Hematopoietic multipotent progenitor cell treated with erythropoietin and hydrocortisone succinate and interleukin-3 and kit ligand, for 6 days (in vitro differentiated cells): ENCODE measurements around the gene BID.

Experiments used
- DNase-seq: peaks from one replicate; pipeline ENCODE4 v3.0.0-alpha.2; 2015

The BID gene

GRCh38 chr22:17782621-17783020 lies 8.4 kb upstream of the BID start:
- no peak for DNase-seq

DNA sequence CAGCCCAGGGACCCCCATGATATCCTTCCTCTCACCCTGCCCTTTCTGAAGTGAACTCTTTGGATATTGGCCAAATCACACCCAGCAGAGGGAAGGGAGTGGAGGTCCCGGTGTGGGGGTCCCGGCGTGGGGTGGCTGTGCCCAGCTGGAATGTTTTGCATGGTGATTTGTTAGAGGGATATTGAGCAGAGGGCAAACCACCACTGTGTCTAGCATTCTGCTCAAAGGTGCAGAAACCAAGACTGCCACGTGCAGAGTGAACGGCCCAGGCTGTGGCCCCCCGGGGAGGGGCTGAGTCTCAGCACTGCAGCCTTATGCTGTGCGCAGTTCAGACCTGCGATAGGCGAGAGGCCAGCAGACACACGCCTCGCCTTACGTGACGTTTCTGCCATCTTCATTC lies 7.9 kb upstream of the BID start:
- no peak for DNase-seq

GRCh38 chr22:17781319-17782031 lies 7.2 kb upstream of the BID start:
- DNase-seq = peak; percentile 79

DNA sequence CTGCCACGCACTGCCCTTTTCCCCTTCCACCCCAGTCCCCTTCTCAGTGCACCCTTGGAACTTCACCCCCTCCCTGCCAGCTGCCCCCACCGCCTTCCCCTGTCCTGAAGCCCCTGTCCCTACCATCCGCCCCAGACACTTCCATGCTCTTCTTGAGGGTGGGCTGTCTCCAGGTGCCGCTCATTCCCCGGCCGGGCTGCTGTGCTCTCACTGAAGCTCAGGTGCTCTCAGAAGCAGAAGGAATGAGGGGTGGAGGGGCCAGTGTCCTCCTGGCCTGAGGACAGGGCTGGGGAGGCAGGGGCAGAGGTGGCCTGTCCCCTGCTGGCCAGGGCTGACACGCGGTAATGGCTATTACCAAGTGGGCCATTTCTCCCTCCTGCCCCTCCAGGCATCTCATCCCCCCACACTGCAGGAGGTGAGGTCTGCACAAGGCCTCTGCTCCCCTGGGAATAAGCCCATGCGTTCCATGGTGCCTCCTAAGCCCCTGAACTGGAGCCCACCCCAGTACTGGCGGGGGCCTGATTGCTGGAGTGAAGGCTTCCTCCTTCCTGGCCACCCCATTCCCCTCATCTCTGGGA lies 6.6 kb upstream of the BID start:
- DNase-seq = no peak

DNA sequence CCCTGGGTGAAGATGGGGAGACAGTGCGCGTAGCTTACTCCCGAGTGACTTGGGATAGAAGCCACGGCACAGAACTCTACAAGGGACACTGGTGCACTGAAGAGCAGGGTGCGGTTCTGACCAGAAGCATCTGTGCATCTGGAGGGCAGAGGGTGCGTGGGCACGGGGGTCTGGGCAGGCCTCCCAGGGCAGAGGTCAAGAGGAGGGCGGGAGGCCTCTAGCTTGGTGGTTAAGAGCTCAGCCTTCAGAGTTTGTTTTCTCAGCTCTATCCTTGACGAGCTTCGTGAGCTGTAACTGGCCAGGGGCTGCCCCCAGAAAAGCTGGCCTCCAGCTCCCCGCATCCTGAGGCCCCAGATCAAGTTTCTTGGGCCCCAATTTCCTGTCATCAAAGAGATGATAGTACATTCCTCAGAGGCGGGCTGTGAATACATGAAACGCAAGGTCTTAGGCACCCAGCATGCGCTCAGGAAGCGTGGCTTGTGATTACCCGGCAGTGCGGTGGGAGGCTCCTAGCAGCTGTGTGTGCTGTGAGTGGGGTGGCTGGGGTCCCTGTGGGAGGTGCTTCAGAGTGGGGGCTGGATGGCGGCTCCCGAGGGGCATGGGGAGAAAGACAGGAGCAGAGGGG lies 6.0 kb upstream of the BID start:
- no peak for DNase-seq

DNA sequence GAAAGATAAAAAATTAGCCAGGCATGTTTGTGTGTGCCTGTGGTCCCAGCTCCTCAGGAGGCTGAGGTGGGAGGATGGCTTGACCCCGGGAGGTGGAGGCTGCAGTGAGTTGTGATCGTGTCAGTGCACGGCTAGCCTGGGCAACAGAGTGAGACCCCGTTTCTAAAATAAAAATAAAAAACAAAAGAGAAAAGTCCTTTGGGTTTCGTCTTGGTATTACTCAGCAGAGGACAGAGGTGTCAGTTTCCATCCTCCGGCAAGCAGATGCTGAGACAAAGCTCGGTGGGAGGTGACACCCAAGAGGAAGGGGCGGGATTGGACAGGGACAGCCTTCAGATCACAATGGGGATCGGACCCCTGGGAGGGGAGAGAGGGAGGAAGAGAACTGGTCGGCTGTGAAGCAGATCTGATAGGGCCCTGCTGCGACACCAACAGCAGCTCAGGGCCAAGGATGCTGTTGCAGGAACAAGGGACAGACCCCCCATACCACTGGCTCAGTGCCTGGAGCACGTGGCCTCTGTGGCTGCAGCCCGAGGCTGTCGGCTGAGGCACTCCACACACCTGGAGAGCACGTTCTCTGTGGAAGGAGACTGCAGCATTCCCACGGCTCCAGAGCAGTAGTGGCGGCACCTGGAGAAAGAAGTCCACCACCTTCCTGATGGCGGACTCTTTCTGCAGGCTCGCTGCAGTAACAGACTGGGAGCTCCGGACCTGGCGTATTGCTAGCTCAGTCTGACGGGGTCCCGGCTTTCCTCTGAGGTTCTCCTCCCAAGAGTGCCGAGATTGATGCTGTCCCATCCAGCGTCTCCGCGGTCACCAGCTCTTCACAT lies 5.2 kb upstream of the BID start:
- no peak for DNase-seq

DNA sequence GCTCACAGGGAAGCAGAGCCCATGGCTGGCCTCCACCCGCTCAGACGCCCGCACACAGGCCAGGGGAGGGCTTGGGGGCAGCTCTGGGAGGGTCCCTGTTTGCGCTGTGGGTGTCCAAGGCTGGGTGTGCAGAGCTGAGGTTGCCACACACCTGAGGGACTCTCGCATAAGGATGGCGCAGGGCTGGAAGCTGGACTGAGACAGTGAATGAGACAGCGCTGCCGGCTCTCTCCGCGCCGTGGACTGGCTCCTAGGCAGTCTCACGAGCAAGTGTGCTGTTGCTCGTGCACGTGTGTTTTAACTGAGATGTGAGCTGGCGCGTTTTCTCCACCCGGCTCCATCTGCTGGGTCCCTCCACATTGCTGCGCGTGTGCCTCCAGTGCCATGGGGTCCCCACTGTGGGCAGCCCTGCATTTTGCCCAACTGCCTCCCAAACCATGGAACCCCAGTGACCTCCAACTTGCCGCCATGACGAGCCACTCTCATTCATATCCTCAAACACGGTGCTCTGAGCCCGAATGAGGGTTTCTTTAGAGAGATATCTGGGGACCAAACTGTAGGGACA lies 4.2 kb upstream of the BID start:
- no peak for DNase-seq

DNA sequence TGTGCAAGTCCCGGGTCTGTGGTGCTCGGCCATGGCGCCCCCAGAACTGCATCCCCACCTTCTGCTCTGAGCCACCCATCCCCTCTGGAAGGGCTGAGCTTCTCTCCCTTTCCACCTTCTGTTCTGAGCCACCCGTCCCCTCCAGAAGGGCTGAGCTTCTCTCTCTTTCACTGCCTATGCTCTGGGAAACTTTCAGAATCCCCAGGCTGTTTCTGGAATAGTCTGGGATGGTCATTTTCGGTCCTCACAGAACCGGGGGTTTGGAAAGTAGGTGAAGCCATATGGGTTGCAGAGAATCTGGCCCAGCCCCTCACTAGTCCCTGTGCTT lies 3.4 kb upstream of the BID start:
- DNase-seq = no peak

DNA sequence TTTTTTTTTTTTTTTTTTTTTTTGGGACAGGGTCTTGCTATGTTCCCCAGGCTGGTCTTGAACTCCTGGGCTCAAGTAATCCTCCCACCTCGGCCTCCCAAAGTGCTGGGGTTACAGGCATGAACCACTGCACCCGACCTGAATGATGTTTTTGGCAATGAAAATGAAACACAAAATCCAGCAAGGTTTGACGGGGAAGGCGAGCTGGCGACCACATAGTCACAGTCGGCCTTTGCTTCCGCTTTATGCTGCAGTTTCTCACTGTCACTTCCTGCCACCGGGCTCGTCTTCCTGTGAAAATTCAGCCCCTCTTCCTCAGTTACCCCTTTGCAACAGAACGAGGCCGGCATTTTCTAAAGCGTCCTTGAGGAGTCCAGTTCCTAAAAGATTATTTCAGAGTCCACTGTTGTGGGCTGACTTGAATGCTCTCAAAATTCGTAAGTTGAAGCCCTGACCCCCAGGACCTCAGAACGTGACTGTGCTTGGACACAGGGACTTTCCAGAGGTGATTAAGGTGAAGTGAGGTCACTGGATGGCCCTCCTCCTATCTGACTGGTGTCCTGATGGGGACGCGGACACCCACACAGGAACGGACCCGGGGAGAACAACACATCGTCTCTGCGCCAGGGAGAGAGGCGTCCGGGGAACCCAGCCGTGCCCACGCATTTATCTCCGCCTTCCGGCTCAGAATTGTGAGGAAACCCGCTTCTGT lies 2.9 kb upstream of the BID start:
- DNase-seq = peak; percentile 85

GRCh38 chr22:17775781-17776465 lies 1.7 kb upstream of the BID start:
- DNase-seq = no peak

DNA sequence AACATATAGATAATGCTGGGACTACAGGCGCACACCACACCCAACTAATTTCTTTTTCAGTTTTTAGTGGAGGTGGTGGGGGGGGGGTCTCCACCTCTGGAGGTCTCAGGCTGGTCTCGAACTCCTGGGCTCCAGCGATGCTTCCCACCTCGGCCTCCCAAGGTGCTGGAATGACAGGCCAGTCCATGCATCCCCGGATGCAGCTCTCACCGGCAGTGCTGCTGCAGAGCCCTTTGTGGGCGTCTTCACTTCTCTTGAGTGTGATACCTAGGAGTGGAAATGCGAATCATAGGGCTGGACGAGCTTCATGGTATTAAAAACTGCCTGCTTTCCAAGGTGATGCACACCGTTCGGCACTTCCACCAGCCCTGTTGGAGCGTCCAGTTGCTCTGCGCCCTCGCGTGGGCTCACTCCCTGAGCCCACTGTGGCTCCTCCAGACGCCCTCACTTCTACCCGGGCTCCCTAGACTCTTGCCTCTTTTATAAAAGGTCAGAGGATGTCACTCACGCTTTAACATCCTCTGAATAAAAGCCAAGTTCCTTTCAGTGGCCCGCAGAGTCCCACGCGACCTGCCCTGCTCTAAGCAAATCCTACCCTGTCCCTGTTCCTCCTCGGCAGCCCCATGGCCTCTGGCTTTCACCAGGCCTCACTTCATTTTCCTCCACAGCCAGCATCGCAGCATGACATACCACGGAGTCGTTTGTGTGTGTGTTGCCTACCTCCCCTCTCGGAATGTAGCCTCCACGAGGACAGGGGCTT lies 837 bp upstream of the BID start:
- no peak for DNase-seq

- DNase-seq = peak; percentile 65
Measured at GRCh38 chr22:17773606-17774205, 563 bp downstream of the BID start.

DNA sequence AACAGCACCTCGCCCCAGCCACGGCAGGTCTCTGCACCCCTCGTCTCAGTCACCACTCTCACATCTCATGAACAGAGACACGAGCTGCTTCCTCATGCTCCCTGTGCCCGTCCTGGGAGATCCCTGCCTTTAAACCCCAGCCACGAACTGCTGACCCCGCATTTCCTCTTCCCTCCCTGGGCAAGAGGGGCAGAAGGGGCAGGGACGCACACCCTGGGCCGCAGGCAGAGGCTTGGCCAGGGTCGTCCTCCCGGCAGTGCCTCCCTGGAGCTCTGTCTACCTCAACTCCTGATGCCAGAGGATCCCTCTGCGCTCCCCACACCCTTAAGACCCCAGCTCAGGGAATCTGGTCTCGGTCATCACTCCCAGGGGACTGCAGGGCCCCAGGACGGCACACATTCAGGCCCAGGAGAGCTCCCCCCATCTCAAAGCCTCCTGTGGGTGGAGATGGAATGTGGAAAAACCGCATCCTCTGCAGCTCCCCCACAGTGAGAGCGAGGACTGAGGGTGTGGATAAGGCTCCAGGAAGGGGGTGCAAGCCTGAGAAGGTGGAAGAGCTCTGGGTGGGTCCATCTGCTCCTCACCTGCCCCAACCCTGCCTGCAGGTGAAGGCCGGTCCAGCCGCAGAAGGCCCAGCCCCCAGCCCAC lies 1.2 kb downstream of the BID start:
- DNase-seq = peak; percentile 44

GRCh38 chr22:17772249-17772957 lies 1.9 kb downstream of the BID start:
- DNase-seq = no peak

DNA sequence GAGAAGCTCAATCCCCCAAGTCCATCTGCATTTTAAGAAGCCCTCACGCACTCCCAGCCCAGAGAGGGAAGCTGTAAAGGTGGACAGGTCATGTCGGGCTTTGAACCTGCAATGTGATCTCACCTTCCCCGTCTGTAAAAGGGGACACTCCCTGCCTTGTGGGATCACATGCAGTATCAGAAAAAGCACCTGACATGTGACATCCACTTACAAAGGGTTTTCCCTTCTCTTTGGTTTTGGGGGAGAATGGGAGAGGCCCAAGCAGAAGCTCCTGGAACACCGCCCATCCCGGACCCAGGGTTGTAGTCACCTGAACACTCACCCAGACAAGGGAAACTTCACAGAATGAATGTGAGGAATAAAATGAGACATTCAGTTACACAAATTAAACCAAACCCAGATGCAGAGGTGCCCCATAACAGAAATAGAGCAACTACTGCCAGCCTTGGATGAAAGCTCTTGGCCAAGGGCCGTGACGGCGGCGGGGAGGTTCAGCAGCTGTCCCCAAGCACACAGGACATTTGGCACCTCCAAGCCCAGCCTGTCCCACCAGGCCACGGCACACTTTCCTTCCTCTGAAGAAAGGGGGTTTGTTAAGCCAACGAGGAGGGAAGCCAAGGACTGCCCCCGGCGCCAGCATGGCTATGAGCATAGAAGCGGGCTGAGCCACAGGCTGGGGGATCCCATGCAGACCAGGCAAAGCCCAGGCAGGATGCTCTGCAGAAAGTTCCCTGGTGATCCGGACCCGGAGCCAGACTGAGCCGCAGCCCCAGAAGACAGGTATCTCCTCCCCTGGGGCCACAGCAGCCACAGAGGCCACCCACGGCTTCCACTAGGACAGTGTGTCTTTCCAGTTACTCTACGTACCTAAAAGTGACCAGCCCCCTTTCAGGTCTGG lies 3.8 kb downstream of the BID start:
- no peak for DNase-seq

GRCh38 chr22:17769716-17770082 lies 4.6 kb downstream of the BID start:
- no peak for DNase-seq

DNA sequence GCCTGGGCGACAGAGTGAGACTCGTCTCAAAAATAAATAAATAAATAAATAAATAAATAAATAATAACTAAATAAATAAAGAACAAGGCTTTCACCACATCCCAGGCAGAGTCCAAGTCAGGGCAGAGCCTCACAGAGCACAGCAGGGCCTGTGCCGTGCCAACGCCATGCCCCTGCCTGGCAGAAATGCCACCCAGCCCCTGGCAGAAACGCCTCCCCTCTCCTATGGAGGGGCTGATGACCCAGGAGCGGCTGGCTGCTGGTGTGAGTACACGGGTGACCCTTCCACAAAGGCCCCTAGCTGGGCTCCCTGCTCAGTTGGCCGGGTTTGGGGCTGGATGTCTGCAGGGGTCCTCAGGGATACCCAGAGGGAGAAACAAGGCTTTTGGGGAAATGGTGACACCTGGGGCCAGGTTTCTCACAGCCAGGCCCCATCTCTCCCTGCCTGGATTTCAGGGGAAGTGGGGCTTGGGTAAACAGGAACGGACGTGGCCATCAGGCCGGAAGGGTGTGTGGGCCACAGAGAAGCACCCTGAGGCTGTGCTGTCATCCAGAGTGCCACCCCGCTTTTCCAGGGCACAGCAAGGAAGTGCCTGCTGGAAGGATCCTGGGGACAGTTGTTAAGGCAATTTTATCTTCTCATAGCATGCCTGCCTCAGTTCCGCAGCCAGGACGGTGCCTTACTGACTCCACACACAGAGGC lies 5.1 kb downstream of the BID start:
- DNase-seq = no peak
